BLaER1 treated with 17β-estradiol and CSF1 and Interleukin-3, amounts not matched to agents 10 nM and 100 nM (cell line): ENCODE data around the gene EPHA6.
"Not testable (repeated sequence)": the region's sequence is repeated elsewhere in the genome, so short reads cannot be mapped to it uniquely, and the experiment has no call there.

Source experiments
- H3K27ac ChIP-seq, 11 experiments: shearing (Covaris generic); formaldehyde crosslinking; 2 replicates each; pipeline ENCODE4 v1.8.1; 2022
- H3K27me3 ChIP-seq, 11 experiments: shearing (Covaris generic); formaldehyde crosslinking; 2 replicates each; pipeline ENCODE4 v1.8.1; 2022
- H3K36me3 ChIP-seq, 11 experiments: shearing (Covaris generic); formaldehyde crosslinking; 2 replicates each; pipeline ENCODE4 v1.8.1; 2022
- H3K4me1 ChIP-seq, 10 experiments: shearing (Covaris generic); formaldehyde crosslinking; 2 replicates each; pipeline ENCODE4 v1.8.1; 2022
- H3K4me2 ChIP-seq, 11 experiments: shearing (Covaris generic); formaldehyde crosslinking; 2 replicates each; pipeline ENCODE4 v1.8.1; 2022
- H3K4me3 ChIP-seq, 10 experiments: shearing (Covaris generic); formaldehyde crosslinking; 2 replicates each; pipeline ENCODE4 v1.8.1; 2022
- H3K9ac ChIP-seq, 11 experiments: shearing (Covaris generic); formaldehyde crosslinking; 2 replicates each; pipeline ENCODE4 v1.8.1; 2022
- H3K9me3 ChIP-seq, 11 experiments: shearing (Covaris generic); formaldehyde crosslinking; replicated peaks in 1 of 11; 2 replicates each; pipeline ENCODE4 v1.8.1; 2022
- H4K20me1 ChIP-seq, 11 experiments: shearing (Covaris generic); formaldehyde crosslinking; 2 replicates each; pipeline ENCODE4 v1.8.1; 2022
- Cebpa-rat ChIP-seq, 11 experiments: shearing (Covaris generic); IDR thresholded peaks; 2 replicates each; pipeline ENCODE4 v1.8.1; 2022

EPHA6 gene

DNA sequence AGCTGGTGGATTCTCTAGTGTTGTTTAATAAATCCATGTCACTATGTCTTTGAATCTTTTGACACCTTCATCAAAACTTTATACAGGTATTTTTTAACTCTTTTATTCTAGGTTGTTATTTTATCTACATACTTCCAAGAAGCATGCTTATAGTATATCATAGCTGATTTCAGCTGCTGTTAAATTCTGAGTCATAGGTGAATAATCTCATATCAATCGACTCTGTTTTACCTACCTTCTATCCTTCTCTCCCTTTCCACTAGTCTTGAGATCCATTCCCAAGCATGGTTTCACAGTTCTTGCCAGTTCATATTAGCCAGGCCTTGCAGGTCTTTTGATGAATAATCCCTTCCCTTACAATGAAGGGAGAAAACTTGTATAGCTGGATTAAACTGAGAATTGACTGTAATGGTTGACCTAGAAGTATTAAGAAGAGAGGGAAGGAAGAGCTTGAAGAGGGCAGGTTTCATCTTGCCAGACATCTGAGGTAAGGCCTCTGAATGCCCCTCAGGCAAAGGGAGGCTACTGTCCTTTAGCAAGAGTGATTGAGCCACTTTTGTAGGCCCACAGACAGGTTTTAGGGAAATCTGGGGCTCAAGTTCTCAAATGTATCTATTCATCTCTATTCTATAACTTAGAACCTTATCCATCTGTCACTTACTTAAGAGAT is 146.4 kb downstream of the EPHA6 start:
- Histone ChIP-seq H3K9ac (no peak overlapping the region), H3K36me3 (no peaks in the 10 kb centered on the region), H3K27me3 (no peaks in the 10 kb centered on the region), H3K4me1 (no peaks in the 10 kb centered on the region), H3K4me3 (no peak overlapping the region), H4K20me1 (no peaks in the 10 kb centered on the region), H3K27ac (no peak overlapping the region), H3K9me3 (no peaks in the 10 kb centered on the region), H3K4me2 (no peak overlapping the region)
- no peak for TF ChIP-seq Cebpa-rat (IDR thresholded peaks at IDR 0.05)

DNA sequence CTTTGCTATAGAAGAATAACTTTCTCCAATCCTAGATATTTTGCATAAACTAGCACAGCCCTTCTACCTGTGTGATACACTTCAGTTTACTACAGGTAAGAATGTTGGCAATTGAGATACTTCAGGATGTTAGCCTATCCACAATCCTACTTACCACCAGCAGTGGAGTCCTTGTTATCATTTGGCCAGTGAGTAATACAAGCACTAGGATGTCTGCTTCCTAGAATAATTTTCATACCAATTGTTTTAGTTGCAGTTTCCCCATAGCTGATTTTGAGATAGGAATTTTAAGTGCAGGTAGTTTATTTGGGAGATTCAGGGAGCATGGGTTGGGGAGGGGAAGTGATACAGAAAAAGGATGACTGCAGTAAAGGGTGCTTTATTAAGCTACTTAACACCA is 147.2 kb downstream of the EPHA6 start:
- Histone ChIP-seq H3K27me3 (no peaks in the 10 kb centered on the region), H3K4me1 (no peaks in the 10 kb centered on the region), H3K4me2 (no peak overlapping the region), H3K9me3 (no peaks in the 10 kb centered on the region), H3K36me3 (no peaks in the 10 kb centered on the region), H3K9ac (no peak overlapping the region), H3K27ac (no peak overlapping the region), H3K4me3 (no peak overlapping the region), H4K20me1 (no peaks in the 10 kb centered on the region)
- no peak for TF ChIP-seq Cebpa-rat (IDR thresholded peaks at IDR 0.05)

DNA sequence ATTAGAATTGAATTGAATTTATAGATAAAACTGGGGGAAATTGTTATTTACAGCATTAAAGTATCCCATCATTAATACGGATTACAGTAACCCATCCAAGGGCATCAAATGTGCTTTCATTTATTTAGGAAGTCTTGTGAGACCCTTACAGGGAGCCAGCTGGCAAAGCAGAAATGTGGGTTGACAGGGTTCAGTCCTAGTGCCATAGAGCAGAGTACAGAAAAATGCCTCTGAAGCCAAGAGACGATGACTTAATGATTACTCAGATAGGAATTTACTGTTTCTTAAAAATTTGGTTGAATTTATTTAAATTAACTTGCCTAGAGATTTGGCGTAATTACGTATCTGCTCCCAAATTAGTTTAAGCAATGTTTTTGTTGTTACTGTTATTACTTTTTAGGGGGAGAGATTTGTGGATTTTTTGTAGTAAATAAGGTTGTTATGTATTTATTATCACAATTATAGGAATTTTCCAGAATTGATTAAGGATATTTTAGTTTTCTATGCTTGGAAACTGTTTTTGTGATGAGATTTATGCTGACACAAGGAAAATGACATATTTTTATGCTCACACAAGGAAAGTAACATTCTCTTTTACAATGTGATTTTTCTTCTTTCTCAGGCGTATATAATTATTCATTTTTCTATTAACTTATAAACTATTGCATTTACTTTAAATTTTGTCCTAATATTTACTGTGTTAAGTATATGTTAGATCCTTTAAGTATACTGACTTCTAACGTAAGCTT is 152.0 kb downstream of the EPHA6 start:
- H3K4me1 ChIP-seq: no peaks in the 10 kb centered on the region
- H3K4me2 ChIP-seq: no peak overlapping the region
- no peak for TF ChIP-seq Cebpa-rat (IDR thresholded peaks at IDR 0.05)
- H3K9me3 ChIP-seq: no peaks in the 10 kb centered on the region
- no peak overlapping the region for H3K27ac ChIP-seq
- H3K27me3 ChIP-seq: no peaks in the 10 kb centered on the region
- no peaks in the 10 kb centered on the region for H3K36me3 ChIP-seq
- H3K4me3 ChIP-seq: no peak overlapping the region
- no peak overlapping the region for H3K9ac ChIP-seq
- no peaks in the 10 kb centered on the region for H4K20me1 ChIP-seq

DNA sequence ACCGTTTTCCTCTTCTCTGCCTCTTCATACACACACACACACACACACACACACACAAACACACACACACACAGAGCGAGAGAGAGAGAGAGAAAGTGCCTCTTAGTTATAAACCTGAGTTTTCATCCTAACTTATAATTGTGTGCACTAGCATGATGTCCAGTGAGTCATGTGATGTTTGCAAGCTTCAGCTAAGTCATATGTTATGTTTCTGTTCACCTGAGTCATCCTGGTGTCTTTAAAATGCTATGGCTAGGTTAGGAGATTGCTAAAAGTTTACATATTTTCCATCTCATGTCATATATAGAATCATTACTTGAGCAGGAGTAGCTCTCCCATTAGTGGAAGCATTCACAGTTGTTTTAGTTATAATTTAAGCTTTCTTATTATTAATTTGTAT is 155.8 kb downstream of the EPHA6 start:
- no peak for TF ChIP-seq Cebpa-rat (IDR thresholded peaks at IDR 0.05)
- Histone ChIP-seq H4K20me1 (no peaks in the 10 kb centered on the region), H3K9ac (no peak overlapping the region), H3K4me2 (no peak overlapping the region), H3K36me3 (no peaks in the 10 kb centered on the region), H3K9me3 (no peaks in the 10 kb centered on the region), H3K27ac (no peak overlapping the region), H3K27me3 (no peaks in the 10 kb centered on the region), H3K4me3 (no peak overlapping the region), H3K4me1 (no peaks in the 10 kb centered on the region)

DNA sequence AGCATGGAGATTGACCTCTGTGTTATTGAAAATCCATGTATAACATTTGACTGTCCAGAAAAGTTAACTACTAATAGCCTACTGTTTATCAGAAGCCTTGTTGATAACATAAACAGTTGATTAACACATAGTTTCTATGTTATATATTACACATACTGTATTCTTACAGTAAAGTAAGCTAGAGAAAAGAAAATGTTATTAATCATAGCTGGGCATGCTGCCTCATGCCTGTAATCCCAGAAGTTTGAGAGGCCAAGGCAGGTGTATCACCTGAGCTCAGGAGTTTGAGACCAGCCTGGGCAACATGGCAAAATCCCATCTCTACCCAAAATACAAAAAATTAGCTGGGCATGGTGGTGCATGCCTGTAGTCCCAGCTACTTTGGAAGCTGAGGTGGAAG is 163.3 kb downstream of the EPHA6 start:
- H3K27me3 ChIP-seq: no peaks in the 10 kb centered on the region
- H3K4me1 ChIP-seq: no peaks in the 10 kb centered on the region
- H3K9ac ChIP-seq: no peak overlapping the region
- no peak overlapping the region for H3K4me2 ChIP-seq
- no peaks in the 10 kb centered on the region for H4K20me1 ChIP-seq
- no peak for TF ChIP-seq Cebpa-rat (IDR thresholded peaks at IDR 0.05)
- H3K27ac ChIP-seq: no peak overlapping the region
- no peaks in the 10 kb centered on the region for H3K36me3 ChIP-seq
- no peak overlapping the region for H3K4me3 ChIP-seq
- H3K9me3 ChIP-seq: no peaks in the 10 kb centered on the region

DNA sequence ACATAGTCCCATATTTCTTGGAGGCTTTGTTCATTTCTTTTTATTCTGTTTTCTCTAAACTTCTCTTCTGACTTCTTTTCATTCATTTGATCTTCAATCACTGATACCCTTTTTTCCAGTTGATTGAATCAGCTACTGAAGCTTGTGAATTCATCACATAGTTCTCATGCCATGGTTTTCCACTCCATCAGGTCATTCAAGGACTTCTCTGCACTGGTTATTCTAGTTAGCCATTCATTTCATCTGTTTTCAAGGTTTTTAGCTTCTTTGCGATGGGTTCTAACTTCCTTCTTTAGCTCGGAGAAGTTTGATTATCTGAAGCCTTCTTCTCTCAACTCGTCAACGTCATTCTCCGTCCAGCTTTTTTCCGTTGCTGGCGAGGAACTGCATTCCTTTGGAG is 169.3 kb downstream of the EPHA6 start:
- not testable (repeated sequence) for H3K4me2 ChIP-seq, H3K36me3 ChIP-seq, H4K20me1 ChIP-seq, H3K4me1 ChIP-seq, H3K9ac ChIP-seq, H3K27me3 ChIP-seq, H3K27ac ChIP-seq, H3K9me3 ChIP-seq, H3K4me3 ChIP-seq

DNA sequence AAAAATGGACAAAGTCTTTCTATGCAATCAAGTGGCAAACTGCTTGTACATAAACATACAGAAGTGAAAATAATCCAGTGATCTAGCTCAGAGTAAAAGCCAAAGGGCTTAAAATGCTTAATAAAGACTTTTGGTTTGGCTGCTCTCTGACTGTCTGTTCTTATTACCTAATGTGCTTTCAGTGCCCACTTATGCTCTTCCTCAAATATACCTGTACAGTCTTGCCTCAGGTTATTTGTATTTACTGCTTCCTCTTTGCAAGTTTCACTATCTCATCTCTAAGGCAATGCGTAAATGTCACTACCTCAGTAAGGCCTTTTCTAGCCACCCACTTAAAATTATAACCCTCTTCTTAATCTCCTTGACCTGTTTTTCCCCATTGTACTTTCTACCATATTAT is 171.8 kb downstream of the EPHA6 start:
- H3K4me3 ChIP-seq: no peak overlapping the region
- H3K9me3 ChIP-seq: peaks cover 0 to 8% (median 0%) of the 10 kb centered on the region in 11 experiments; a peak in 4 of 22 replicates
- H3K27ac ChIP-seq: no peak overlapping the region
- no peak overlapping the region for H3K4me2 ChIP-seq
- H3K36me3 ChIP-seq: no peaks in the 10 kb centered on the region
- H3K27me3 ChIP-seq: no peaks in the 10 kb centered on the region
- H4K20me1 ChIP-seq: no peaks in the 10 kb centered on the region
- no peak overlapping the region for H3K9ac ChIP-seq
- TF ChIP-seq Cebpa-rat (IDR thresholded peaks at IDR 0.05): no peak
- no peaks in the 10 kb centered on the region for H3K4me1 ChIP-seq

DNA sequence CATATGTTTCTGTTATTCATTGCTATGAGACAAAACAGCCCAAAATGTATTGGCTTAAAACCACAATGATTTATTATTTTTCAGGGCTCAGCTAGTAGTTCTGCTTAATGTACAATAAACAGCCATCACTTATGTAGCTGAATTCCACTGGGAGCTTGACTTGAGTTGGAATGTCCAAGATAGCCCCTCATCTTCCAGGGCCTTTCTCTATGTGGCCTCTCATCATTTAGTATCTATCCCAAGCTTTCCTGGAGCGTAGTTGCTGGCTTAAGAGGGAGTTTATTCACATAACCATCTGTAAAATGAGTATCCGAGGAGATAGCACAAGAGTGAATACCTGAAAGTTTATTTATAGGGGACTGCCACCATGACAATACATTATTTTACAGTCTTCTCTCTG is 176.8 kb downstream of the EPHA6 start:
- H3K27ac ChIP-seq: 0 out of 22 replicates have a peak overlapping the region, but pooled peaks of 1 of the 11 experiments have one; percentile 3
- TF ChIP-seq Cebpa-rat (IDR thresholded peaks at IDR 0.05): no peak
- peaks cover 0 to 15% (median 5%) of the 10 kb centered on the region in 10 experiments; a peak in 13 of 20 replicates for H3K4me1 ChIP-seq
- H3K27me3 ChIP-seq: no peaks in the 10 kb centered on the region
- no peaks in the 10 kb centered on the region for H3K36me3 ChIP-seq
- H4K20me1 ChIP-seq: no peaks in the 10 kb centered on the region
- H3K4me2 ChIP-seq: no peak overlapping the region
- H3K4me3 ChIP-seq: no peak overlapping the region
- H3K9ac ChIP-seq: no peak overlapping the region
- H3K9me3 ChIP-seq: peaks cover 0 to 15% (median 0%) of the 10 kb centered on the region in 11 experiments; a peak in 6 of 22 replicates

DNA sequence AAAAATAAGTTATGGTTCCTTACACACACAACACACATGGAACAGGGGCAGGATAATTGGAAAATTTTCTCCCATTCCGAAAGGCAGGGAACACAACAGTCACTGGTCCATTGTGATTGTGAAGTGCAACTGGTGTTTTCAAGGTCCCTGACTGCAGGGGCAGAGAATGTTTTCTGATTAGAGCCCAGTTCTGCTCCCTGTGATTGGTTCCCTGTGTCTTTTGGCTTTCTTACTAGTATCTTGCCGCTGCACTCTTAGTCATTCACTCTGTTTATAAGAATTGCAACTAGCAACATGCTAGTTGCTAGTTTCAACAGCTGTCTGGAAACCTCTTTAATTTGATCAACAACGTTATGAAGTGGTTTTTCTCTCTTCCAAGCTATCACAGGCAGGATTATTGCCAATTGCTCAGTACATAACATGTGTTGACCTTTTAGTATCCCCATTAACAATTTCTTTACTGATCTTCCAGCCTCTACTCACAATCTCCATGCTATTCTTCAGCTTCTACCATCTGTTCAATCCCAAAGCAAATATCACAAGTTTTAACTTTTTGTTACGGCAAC is 177.5 kb downstream of the EPHA6 start:
- no peak for TF ChIP-seq Cebpa-rat (IDR thresholded peaks at IDR 0.05)

More for the DNA sequence above, 177.5 kb downstream of the EPHA6 start:
- peaks cover 0 to 18% (median 5%) of the 10 kb centered on the region in 11 experiments; a peak in 11 of 22 replicates for H3K9me3 ChIP-seq
- H3K27me3 ChIP-seq: no peaks in the 10 kb centered on the region
- H3K4me3 ChIP-seq: no peak overlapping the region
- H3K9ac ChIP-seq: no peak overlapping the region
- peaks cover 0 to 21% (median 9%) of the 10 kb centered on the region in 10 experiments; a peak in 13 of 20 replicates for H3K4me1 ChIP-seq
- no peaks in the 10 kb centered on the region for H3K36me3 ChIP-seq
- H3K4me2 ChIP-seq: no peak overlapping the region
- no peak overlapping the region for H3K27ac ChIP-seq
- no peaks in the 10 kb centered on the region for H4K20me1 ChIP-seq
